HG02840 (cell line): Measurements from ENCODE around the gene DLGAP4.
"Not testable (repeated sequence)": the region's sequence is repeated elsewhere in the genome, so short reads cannot be mapped to it uniquely, and the experiment has no call there.

Experiments used
- ATAC-seq: cut with Tn5 transposase; IDR thresholded peaks from one replicate; pipeline ENCODE4 v1.9.1; 2021; ENCODE audit warnings: mild to moderate bottlenecking, moderate library complexity, moderate number of reproducible peaks; ENCODE audit not compliant: unreplicated experiment, low FRiP score

DLGAP4 gene

DNA sequence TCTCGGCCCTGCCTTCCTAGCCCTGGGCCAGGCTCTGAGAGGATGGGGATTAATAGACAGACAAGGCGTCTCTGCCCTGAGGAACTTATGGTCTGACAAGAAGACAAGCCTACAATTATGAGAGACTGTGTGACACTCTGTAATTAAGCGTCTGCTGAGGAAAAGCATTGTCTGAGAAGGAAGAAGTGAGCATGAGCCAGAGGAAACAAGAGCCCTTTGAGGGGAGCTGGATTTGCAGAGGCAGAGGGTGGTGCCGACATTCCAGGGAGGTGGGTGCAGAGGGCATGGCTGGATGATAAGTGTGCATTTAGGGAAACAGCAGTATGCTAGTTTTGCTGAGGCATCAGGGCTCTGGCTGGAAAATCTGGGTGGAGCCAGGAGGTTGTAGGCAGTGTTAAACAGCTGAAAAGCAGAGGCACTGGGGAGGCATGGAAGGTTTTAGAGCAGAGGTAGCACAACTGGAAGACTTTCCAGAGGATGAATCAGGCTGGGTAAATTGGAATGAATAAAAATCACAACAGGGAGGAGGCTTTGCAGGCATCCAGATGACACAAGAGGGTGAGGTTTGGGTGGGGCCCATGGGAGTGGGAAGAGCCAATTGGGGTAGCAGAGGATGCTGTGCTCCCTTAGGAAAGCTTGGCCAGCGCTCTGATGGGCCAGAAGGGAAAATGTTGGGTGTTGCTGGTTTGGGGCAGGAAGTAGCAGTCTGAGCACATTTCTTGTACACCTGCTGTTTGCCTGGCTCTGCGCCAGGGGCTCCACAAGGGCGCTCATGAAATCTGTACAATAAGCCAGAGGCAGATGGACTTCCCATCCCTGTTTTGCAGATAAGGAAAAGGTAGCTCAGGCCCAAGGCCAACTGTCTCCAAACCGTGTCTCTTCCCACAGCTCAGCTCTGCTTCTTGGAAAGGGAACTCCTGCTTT is 161.2 kb downstream of the DLGAP4 start:
- ATAC-seq: no peak

DNA sequence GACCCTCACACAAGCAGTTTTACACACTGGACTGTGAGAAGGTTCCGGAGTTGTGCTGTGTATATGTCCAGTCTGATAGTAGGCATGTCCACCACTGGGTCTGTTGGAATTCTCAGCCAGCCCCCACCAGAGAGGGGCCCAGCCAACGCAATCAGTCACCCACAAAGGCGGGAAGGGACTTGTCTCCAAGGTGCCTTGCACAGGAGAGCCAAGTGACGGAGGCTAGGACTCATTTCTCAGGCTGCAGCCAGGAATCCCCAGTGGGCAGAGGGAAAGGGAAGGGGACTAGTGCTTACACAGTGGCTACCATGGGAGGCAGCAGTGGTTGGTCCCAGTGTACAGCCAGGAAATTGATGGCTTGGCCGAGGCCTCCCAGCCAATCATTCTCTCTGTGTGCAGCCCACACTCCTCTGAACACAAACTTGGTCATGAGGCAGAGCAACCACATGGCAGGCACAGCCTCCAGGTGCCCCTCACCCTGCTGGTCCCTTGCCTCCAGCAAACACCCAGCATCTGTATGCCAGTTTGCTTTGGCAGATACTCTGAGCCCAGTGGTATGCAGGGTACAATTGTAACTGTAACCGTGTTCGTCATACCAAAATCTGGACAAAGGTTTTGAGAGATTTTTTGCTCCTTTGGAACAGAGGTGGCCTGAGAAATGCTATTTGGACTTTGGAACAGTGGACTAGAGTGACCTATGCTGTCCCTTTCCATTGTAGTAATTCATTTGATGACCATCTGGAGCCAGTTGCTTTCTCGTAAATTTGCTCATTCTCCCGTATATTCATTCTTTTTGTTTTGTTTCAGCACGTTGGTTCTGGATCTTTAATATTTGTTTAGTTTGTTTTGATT is 162.2 kb downstream of the DLGAP4 start:
- ATAC-seq: no peak

DNA sequence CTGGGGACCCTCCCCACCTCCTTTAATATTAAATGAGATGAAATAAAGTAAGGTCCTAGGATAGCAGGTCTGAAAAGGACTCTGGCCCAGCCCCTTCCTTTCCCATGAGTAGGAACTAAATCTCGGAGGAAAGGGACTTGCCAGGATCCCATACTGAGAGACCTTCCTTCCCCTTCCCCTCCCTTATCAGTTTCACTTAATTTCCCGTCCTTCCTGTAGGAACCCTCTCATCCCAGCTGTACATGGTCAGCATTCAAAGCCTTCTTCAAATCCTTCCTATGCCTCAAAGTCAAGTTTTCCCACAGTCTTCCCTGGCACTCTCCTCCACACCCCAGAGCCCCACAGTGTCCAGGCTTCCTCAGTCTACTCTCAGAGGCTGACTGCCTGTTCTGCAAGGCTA is 163.8 kb downstream of the DLGAP4 start:
- ATAC-seq: no peak

DNA sequence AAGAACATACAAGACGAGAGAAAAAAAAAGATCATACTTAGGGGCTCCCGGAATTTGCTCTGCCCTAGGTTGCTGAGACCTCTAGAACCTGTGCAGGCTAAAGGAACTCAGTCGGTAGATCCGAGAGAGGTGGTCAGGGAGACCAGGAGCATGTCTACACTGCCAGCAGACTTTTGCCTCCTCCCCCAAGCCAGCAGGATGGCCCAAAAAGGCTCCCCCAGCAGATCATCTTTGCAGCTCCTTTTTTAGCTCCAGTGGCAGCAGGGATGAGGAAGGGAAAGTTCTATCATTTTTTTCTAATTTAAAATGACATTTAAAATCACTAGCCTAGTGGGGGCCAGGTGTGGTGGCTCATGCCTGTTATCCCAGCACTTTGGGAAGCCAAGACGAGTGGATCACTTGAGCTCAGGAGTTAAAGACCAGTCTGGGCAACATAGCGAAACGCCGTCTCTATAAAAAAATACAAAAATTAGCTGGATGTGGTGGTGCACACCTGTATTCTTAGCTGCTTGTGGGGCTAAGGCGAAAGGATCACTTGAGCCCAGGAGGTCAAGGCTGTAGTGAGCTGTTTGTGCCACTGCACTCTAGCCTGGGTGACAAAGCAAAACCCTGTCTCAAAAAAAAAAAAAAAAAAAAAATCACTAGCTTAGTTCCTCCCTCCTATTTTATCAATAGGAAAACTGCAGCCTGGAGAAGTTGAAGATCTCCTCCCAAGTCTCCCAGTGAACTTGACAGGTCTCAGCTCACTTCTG is 165.9 kb downstream of the DLGAP4 start:
- no peak for ATAC-seq

DNA sequence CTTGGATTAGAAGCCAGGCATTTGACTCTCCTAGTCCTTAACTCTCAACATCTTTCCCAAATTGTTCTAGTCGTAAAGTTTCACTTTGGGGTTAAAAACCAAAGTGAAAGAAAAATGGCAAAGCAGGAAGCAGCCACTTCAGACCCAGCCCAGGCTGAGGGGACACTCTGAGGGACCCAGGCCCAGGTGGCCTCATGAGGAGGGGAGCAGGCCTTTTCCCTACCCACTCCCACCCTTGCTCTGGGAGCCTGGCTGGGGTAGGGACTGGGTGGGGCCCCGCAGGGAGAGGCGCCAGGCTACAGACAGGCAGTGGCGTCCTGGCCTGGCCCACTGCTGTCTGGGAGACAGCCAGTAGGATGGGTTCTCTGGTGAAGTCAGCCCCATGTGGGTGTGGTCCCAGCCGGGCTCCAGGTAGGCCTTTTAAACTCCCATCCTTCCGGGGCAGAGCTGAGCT is 166.5 kb downstream of the DLGAP4 start:
- no peak for ATAC-seq

DNA sequence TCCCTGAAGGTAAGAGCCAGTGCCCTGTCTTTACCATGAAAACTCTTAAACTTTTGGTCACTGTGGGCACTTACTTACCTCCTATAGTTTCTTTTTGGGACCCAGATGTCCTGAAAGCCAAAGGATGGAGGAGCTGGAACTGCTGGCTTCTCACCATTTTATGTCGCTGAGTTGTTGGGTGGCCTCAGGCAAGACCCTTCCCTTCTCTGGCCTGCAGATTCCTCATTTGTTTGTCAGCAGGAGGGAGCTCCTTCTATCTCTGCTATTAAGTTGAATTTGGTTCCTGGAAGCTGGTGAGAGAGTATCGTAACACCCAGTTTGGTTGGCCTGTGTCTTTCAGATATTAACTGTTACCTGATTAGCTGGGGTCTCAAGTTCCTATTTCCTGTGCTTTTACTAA is 167.0 kb downstream of the DLGAP4 start:
- no peak for ATAC-seq

DNA sequence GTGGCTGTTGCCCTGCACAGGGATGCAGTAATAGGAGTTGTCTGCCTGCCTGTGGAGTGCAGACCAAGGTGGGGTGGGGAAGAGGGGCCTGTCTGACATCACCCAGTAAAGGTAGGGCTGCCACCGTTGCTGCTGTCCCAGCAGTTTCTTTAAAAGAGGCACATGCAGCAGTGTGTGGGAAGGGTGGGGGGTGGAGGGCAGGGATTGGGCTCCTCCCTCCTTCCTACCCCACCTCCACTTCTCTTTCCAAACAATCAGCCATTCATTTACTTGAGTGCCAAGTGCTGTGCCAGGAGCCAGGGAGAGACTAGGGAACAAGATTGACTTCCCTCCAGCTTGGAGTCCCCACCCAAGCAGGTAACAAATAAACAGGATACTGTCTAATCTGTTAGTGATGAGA is 168.4 kb downstream of the DLGAP4 start:
- ATAC-seq: no peak

DNA sequence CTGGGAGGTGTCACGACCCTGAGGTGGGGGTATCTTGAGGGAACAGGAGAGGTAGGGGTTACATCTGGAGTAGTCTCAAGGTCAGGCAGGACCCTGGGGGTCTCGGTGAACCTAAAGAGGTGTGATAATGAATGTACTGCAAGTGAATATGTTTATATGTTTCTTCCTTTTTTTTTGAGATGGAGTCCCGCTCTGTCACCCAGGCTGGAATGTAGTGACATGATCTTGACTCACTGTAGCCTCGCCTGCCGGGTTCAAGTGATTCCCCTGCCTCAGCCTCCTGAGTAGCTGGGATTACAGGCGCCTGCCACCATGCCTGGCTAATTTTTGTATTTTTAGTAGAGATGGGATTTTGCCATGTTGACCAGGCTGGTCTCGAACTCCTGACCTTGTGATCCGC is 168.9 kb downstream of the DLGAP4 start:
- not testable (repeated sequence) for ATAC-seq

DNA sequence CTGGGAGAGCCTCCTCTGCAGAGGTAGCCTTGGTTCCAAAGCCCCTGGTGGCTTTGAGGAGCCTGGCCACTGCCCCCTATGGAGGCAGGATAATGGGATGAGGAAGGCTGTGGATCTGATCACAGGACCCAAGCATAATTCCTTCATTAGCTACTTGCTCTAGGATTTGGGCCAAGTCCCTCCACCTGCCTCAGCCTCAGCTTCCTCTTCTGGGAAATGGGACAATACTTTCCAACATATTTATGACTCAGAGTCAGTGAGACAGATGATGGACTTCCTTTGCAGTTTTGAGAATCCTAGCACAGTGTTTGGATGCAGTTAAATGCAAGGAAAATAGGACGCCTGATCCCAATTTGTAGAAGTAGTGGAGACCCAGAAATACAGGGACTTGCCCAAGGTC is 171.3 kb downstream of the DLGAP4 start:
- no peak for ATAC-seq

DNA sequence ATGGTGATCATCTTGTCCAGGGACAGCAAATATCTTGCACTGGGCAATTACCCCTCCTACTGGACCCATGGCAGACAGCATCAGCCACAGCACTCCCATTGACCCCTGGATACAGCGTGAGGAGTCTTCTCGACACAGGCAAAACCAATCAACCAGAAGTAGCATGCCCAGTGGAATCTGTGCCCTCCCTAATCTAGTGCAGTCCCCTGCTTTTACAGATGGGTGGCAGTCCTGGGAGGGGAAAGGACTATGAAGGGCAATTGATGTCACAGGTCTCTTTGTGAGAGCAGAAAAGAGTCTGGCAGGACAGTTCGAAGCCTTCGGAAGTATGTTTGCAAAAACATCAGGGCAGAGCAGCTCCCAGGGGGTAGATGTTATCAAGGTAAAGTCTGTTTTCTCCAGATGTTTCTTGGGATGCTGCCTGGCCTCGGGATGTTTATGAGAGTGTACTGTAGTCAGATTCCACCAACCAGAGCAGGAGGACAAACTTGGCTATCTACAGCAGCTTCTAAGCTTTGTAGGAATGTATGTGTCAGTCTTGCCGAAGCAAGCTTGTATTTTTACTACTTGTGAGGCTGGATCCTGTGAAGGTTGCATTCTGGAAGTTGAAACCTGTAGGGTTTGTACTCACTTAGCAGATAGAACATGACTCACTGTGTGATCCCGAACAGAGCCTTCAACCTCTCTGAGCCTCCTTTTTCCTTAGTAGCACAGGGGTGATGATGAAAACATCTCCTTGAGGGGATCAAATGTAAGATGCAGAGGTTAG is 172.2 kb downstream of the DLGAP4 start:
- no peak for ATAC-seq

DNA sequence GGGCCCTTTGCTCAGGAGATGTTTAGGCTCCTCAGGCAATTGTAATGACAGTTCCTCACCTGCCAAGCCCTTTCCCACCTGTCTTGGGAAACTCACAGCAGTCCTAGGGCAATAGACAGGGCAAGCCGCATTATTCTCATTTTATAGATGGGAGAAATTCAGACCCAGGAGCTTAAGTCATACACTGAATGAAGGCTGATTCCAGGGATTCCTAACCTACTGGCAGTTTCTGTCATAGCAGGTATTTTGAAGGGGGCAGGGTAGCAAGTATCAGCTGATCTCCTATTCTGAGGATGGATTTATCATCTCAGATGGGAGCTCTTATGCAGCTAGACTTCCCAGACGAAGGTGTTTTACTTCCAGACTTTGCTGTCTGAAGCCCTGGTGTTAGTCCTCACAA is 173.8 kb downstream of the DLGAP4 start:
- no peak for ATAC-seq

DNA sequence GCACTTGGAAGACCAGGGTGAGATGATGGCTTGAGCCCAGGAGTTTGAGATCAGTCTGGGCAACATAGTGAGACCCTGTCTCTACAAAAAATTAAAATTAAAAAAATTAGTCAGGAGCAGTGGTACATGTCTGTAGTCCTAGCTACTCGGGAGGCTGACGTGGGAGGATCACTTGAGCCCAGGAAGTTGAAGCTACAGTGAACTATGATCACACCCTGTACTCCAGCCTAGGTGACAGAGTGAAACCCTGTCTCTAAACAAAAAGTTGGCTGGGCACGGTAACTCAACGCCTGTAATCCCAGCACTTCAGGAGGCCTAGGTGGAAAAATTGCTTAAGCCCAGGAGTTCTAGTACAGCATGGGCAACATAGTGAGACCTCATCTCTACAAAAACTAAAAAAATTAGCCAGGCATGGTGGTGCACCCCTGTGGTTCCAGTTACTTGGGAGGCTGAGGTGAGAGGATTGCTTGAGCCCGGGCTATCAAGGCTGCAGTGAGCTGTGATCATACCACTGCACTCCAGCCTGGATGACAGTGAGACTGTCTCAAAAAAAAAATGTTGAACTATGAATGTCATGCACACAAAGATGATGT is 174.4 kb downstream of the DLGAP4 start:
- ATAC-seq: no peak

DNA sequence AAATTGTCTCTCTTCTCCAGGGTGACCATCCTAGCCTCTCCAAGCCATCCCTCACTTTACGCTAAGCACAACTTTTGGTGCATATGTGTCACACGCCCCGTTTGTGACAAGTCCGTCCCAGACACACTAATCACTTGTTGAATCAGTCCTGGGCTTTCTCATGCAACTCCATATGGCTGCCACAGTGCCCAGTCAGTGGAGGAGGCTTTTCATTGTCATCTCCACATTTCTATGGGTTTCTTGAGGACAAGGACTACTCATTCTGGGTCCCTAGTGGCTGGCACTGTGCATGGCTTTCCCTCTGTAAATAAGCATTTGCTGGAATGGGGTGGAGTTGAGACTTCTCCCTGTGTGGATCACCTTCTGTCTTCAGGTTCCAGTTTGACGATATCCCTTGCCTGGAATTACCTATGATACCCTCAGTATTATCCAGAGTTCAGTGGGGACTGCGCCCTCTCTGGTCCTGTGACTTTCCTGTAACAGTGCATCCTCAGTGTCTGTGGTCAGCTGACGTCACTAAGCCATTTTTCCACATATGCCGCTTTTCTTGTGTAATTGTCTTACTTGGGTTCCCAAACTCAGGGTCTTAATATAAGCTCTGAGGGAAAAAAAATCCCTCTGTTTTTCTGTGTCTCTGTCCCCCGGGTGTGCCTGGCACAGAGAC is 175.4 kb downstream of the DLGAP4 start:
- ATAC-seq: no peak

DNA sequence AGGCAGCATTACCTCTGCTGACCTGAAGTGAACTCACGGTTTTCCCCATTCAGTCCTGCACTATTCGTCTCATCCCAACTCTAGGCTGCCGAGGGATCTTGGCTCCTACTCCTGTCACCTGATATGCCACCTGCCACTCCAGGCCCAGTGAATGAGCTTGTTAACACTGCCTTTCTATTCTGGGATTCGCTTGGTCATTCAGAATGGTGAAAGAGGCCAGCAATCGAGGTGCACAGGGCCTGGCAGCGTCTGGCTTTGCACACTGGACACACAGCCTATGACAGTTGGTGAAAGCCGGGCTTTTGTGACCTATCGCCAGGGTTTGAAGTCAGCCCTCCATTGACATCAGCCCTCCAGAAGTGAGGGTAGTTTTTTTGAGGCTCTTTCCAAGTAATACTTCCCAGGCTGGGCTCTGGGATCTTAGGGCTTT is 175.9 kb downstream of the DLGAP4 start:
- ATAC-seq: no peak

DNA sequence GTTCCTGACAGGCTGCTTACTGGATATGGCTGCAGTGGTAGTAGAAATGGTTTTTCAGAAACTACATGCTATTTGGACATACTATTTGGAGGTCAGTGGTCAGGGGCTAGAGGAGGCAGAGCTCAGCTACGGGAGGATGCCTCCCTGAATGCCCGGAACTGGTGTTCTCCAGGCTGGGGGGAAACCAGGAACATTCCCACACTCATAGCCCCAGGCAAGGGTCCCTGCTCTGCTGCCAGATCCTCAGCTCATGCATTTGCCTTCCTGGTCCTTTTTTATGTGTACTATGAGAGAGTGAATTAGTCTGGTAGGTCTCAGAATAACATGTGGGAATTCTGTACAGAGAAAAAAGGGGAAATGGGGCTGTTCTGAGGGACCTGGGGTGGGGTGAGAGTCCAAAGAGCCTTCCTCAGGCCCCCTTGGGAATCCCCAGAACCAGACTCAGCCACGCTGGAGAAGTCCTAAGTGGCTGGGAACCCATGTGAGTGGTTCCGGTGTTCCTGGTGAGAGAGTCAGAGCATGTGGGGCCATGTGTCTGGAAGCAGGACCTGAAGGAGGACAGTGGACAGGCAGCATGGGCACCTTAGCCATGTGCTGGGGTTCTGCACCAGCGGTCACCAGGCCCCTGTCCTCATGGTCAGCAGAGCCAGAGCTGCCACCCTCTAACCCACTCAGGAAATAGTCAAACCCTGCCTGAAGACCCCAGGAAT is 177.2 kb downstream of the DLGAP4 start:
- ATAC-seq: no peak

DNA sequence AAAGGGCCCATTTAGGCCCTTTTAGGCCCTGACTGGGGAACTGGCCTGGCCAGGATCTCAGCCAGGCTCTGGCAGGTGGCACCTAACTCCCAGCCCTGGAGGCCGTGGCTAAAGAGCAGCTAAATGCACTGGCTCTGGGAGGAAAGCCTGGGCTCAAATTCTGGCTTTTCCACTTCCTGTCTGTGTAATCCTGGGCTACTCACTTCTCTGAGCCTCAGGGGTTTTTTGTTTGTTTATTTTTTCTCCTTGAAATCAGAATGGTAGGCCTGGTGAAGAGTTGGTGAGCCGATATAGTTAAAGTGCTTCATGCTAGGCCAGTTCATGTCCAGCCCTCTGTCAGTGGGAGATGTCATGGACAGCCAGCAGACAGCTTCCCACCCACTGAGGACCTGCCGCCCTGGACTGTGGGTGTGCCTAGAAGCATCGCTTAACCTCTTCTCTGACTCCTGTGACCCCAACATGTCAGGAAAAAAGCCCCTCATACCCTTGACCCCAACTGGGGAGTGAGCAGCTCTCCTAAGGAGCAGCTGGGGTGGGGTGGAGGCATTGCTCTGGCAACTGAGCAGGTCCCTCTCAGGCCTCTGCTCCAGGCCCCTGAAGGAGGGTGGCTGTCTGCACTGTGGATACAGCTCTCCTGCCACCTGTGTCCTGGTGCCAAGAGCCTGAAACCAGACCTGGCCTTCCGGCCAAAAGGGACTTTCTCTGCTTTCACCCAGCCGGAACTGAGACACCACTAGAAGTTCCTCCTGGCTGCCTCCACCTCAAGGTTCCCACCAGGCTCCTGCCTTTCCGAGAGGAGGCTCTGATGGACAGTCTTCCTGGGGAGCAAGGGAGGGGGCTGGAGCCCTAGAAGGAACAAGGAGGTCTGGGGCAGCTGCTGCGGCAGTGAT is 178.0 kb downstream of the DLGAP4 start:
- no peak for ATAC-seq

DNA sequence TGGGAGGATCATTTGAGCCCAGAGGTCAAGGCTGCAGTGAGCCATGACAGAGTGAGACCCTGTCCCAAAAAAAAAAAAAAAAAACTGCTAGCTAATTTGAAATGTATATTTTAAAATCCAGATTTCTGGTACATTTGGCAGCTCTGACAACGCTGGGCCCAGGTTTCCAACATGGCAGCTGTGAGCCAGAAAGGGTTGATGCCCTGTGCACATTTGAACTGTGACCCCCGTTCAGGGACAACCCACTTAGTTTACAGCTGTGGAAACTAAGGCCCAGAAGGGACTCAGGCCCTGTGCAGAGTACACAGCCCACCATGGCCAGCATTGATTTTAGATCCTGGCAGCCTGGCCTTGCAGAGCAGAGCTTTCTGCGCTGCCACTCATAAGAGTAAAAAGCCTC is 179.1 kb downstream of the DLGAP4 start:
- ATAC-seq: no peak
